Activated CD8-positive, alpha-beta T cell treated with anti-CD3 and anti-CD28 coated beads for 36 hours (primary cell): ENCODE data around the gene MAP2K6. TPM values are rescaled to one million over a fixed set of nuclear protein-coding genes. Genes with fewer than 3 reads are reported as not detected.

Experiments used
- ATAC-seq: fragments of 200-7000 bp; cut with Tn5 transposase; one replicate; pipeline ENCODE4 v1.10.0; 2021; ENCODE audit warnings: mild to moderate bottlenecking, moderate library complexity
- CTCF ChIA-PET: fragments of 350-600 bp; sonication (Branson Sonifier 250); formaldehyde crosslinking; loops from one replicate; lab custom pipeline; 2021; ENCODE audit warnings: antibody characterized with exemption; lab: Charles Lee
- POLR2A ChIA-PET: fragments of 350-600 bp; sonication (Branson Sonifier 250); formaldehyde crosslinking; loops from one replicate; lab custom pipeline; 2021; ENCODE audit warnings: antibody characterized with exemption; lab: Charles Lee
- DNase-seq: peaks from one replicate; pipeline ENCODE4 v3.0.0-alpha.2; 2020
- H3K27ac Mint-ChIP-seq: one replicate; pipeline ENCODE4 v1.8.0; 2021; ENCODE audit warnings: mild to moderate bottlenecking, mixed read lengths
- H3K27me3 Mint-ChIP-seq: one replicate; pipeline ENCODE4 v1.8.0; 2021; ENCODE audit warnings: mixed read lengths
- H3K36me3 Mint-ChIP-seq: one replicate; pipeline ENCODE4 v1.8.0; 2021; ENCODE audit warnings: low read depth, mixed read lengths
- H3K4me1 Mint-ChIP-seq: one replicate; pipeline ENCODE4 v1.8.0; 2021; ENCODE audit warnings: low read depth, mixed read lengths
- H3K4me3 Mint-ChIP-seq: one replicate; pipeline ENCODE4 v1.8.0; 2021; ENCODE audit warnings: mild to moderate bottlenecking, moderate library complexity, mixed read lengths
- H3K9me3 Mint-ChIP-seq: one replicate; pipeline ENCODE4 v1.8.0; 2021; ENCODE audit warnings: mixed read lengths
- intact Hi-C: fragments of 100-400 bp; cut with micrococcal nuclease; formaldehyde crosslinking; loops from one replicate; pipeline ENCODE4 v1.10.0; 2022
- total RNA-seq, 2 experiments: library from RNA; stranded (reverse); gene quantifications; one replicate each; pipeline ENCODE4 v1.2.3, GENCODE V29; 2021
- TF ChIP-seq, protein P1 (sequence below): fragments of 200-600 bp; IDR thresholded peaks from one replicate; pipeline ENCODE4 v1.8.0; 2022; ENCODE audit warnings: antibody characterized with exemption, mild to moderate bottlenecking

Gene MAP2K6
- total RNA-seq, 2 experiments from 2014 or later, result 3.2 to 3.3 TPM

DNA sequence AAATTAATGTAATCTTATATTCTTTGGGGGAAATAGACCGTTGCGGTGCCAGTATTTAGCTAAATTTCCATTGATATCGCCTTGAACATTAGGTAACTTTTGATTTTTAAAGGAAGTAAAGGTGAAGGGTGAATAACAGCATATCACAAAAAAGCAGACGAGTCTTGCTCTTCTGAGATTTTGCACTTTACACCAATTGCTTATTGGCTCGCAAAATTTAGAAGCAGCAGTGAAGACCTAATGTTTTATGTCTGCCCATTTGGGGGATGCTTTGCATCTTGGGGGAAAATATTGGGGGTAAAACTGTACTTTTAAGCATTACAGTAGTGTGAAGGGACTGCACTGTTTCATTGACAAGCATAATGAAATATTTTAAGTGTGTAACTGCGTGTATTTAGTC is 934 bp downstream of the MAP2K6 start:
- POLR2A ChIA-PET, result interaction anchor here (2.0 kb wide), 1 partner anchor 8 kb away, joined by 11 read pairs; no protein-coding TSS in a partner anchor
- TF ChIP-seq, protein P1, sequence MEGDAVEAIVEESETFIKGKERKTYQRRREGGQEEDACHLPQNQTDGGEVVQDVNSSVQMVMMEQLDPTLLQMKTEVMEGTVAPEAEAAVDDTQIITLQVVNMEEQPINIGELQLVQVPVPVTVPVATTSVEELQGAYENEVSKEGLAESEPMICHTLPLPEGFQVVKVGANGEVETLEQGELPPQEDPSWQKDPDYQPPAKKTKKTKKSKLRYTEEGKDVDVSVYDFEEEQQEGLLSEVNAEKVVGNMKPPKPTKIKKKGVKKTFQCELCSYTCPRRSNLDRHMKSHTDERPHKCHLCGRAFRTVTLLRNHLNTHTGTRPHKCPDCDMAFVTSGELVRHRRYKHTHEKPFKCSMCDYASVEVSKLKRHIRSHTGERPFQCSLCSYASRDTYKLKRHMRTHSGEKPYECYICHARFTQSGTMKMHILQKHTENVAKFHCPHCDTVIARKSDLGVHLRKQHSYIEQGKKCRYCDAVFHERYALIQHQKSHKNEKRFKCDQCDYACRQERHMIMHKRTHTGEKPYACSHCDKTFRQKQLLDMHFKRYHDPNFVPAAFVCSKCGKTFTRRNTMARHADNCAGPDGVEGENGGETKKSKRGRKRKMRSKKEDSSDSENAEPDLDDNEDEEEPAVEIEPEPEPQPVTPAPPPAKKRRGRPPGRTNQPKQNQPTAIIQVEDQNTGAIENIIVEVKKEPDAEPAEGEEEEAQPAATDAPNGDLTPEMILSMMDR, result no peak
- intact Hi-C loops, result loop anchor here (10.0 kb wide), 1 partner anchor 109 kb away; no protein-coding TSS in a partner anchor

DNA sequence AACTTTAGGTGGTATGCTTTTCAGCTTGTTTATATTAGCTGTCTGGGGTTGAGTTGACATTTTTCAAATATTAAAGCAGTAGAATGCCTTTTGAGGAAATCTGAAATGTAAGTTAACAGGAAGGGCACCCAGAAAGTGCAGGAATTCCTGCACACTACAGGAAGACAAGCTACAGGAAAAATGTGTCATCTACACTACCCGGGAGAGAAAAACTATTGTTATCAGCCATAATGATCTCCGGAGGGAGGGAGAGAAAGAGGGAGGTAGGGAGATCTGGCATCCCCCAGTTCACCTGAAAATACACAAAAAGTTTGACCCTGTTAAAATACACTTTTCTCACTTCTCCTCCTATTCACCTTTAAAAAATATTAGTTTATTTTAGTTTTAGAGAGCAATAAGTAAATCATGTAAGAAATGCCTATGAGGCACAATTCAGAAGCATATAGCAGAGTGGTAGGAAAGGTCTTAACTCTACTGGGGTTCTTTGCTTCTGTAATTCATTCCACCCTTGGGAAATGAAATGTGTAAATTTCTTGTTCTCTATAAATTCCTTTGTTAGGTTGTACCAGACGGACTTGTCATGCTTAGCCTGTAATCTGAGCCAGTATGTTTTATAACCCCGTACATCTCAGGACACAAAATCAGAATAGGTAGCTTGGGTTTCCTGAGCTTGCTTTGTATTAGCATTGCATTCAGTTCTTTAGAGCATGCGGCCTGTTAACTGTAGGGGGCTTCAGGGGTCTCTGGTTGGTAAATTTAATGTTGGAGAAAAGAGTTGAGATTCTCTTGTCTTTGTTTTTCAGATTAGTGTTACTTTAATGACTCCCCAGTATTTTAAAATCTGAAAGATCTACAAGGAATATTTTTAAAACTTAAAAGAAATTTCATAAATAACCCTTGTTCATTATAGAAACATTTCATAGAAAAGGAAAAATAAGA is 3.3 kb downstream of the MAP2K6 start:
- ATAC-seq (no peak), DNase-seq (no peak)
- Mint-ChIP-seq H3K36me3 (no peaks in the 10 kb centered on the region), H3K4me1 (peaks cover 20% of the 10 kb centered on the region), H3K27me3 (no peaks in the 10 kb centered on the region), H3K9me3 (no peaks in the 10 kb centered on the region), H3K4me3 (no peak overlapping the region), H3K27ac (no peak overlapping the region)
- intact Hi-C loops, result loop anchor here (10.0 kb wide), 1 partner anchor 107 kb away; no protein-coding TSS in a partner anchor
- CTCF ChIA-PET, result no interaction called here
- TF ChIP-seq, protein P1, result no peak
- POLR2A ChIA-PET, result interaction anchor here (1.0 kb wide), 1 partner anchor 13 kb away, joined by 3 read pairs; no protein-coding TSS in a partner anchor

More for the DNA sequence above, 934 bp downstream of the MAP2K6 start:
- Mint-ChIP-seq H3K4me3 (no peak overlapping the region), H3K9me3 (no peaks in the 10 kb centered on the region), H3K4me1 (peaks cover 10% of the 10 kb centered on the region), H3K36me3 (no peaks in the 10 kb centered on the region), H3K27me3 (no peaks in the 10 kb centered on the region), H3K27ac (no peak overlapping the region)
- CTCF ChIA-PET, result interaction anchor here (1.2 to 3.6 kb wide), 5 partner anchors 8 to 111 kb away, joined by 4 to 22 read pairs (median 5); no protein-coding TSS in a partner anchor
- ATAC-seq (no peak), DNase-seq (no peak)

DNA sequence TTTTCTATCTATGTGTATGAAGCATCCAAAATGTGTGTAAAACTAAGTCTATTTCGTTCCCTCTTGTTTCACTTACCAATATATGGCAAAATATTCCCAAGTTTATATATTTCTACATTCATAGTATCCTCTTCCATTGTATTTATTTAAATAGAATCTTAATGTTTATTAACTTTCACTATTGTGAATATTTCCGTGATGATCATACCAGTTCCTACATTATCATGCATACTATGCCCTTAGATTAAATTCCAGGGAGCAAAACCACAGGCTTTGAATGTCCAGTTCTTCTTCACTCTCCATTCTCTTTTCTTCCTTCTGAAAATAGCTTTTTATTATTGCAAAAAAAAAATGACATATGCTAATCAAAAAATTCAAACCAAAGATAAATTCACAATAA is 4.0 kb downstream of the MAP2K6 start:
- no peak for DNase-seq
- Mint-ChIP-seq H3K27me3 (no peaks in the 10 kb centered on the region), H3K27ac (no peak overlapping the region), H3K4me1 (peaks cover 26% of the 10 kb centered on the region), H3K36me3 (peaks cover 2% of the 10 kb centered on the region), H3K4me3 (no peak overlapping the region), H3K9me3 (no peaks in the 10 kb centered on the region)
- ChIA-PET CTCF (interaction anchor here (2.6 kb wide), 1 partner anchor 23 kb away, joined by 15 read pairs; no protein-coding TSS in a partner anchor), POLR2A (interaction anchor here (1.0 kb wide), 1 partner anchor 12 kb away, joined by 3 read pairs; no protein-coding TSS in a partner anchor)
- intact Hi-C loops, result loop anchor here (10.0 kb wide), 1 partner anchor 106 kb away; no protein-coding TSS in a partner anchor
- TF ChIP-seq, protein P1, result no peak
- no peak for ATAC-seq

DNA sequence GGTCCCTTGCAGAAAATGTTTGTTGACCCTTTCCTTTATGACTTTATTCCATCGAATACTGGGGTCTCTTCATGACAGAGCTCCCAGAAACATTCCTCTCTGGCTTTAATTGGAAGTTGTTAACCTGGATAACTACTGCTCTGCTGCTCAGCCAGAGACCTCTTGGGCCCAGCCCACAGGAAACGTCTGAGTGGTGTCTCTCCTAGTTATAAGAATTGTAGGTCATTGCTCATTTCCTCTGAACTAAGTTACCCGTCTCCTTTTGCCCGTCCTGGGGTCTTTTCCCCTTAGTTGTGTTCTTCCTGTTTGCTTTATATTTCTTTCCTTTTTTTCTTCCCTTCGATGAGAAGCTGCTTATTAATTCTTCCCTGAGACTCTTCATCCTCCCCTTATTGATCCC is 9.0 kb downstream of the MAP2K6 start:
- peak; percentile 59 for DNase-seq
- Mint-ChIP-seq H3K4me1 (peaks cover 58% of the 10 kb centered on the region), H3K36me3 (peaks cover 2% of the 10 kb centered on the region), H3K27me3 (no peaks in the 10 kb centered on the region), H3K27ac (peak overlapping the region; percentile 90), H3K4me3 (peak overlapping the region; percentile 60), H3K9me3 (no peaks in the 10 kb centered on the region)
- intact Hi-C loops, result no loop called here
- ChIA-PET POLR2A (interaction anchor here (1.1 to 2.4 kb wide), 2 partner anchors 9 to 10 kb away, joined by 4 to 11 read pairs; partner anchors contain the start of gene MAP2K6), CTCF (interaction anchor here (1.2 to 2.5 kb wide), 4 partner anchors 8 to 102 kb away, joined by 3 to 16 read pairs (median 8); partner anchors contain the start of gene MAP2K6)
- peak; percentile 86 for ATAC-seq
- TF ChIP-seq, protein P1, result no peak
